ENCODE measurements around the gene SGMS1.

GRCh38 chr10:50275650-50276235 is 348.0 kb downstream of the SGMS1 start:
- TF ChIP-seq POLR2A (IDR thresholded peaks at IDR 0.05; ENCODE audit: low read depth, low read length) (no peak), TAF1 (IDR thresholded peaks at IDR 0.05; ENCODE audit: borderline replicate concordance, low read depth, low read length) (no peak), POLR2AphosphoS5 (IDR thresholded peaks at IDR 0.05; ENCODE audit: low read depth, low read length) (no peak)
